ENCODE results near the gene DENR.
"Not testable (repeated sequence)": the region's sequence is repeated elsewhere in the genome, so short reads cannot be mapped to it uniquely, and the experiment has no call there.

DENR gene

GRCh38 chr12:122757568-122757967 lies 4.9 kb downstream of the DENR start:
- H3K36me3 Mint-ChIP-seq (ENCODE audit: low read depth): peaks cover 96% of the 10 kb centered on the region

GRCh38 chr12:122785503-122785902 lies 32.9 kb downstream of the DENR start:
- Mint-ChIP-seq H3K4me1 (ENCODE audit: low read depth) (no peaks in the 10 kb centered on the region), H3K36me3 (ENCODE audit: low read depth) (no peaks in the 10 kb centered on the region)

More at GRCh38 chr12:122757568-122757967, 4.9 kb downstream of the DENR start:
- peaks cover 49% of the 10 kb centered on the region for H3K4me1 Mint-ChIP-seq (ENCODE audit: low read depth)
- H3K27ac Mint-ChIP-seq: peak overlapping the region; percentile 59
- DNase-seq: no peak
- H3K9me3 Mint-ChIP-seq: no peaks in the 10 kb centered on the region
- no peak overlapping the region for H3K4me3 Mint-ChIP-seq
- no peaks in the 10 kb centered on the region for H3K27me3 Mint-ChIP-seq

GRCh38 chr12:122788387-122788786 lies 35.8 kb downstream of the DENR start:
- Mint-ChIP-seq H3K4me3 (no peak overlapping the region), H3K36me3 (ENCODE audit: low read depth) (no peaks in the 10 kb centered on the region), H3K27ac (no peak overlapping the region), H3K9me3 (no peaks in the 10 kb centered on the region), H3K27me3 (no peaks in the 10 kb centered on the region), H3K4me1 (ENCODE audit: low read depth) (no peaks in the 10 kb centered on the region)
- DNase-seq: no peak

More at GRCh38 chr12:122785503-122785902, 32.9 kb downstream of the DENR start:
- Mint-ChIP-seq H3K9me3 (no peaks in the 10 kb centered on the region), H3K27ac (no peak overlapping the region), H3K4me3 (no peak overlapping the region), H3K27me3 (no peaks in the 10 kb centered on the region)
- DNase-seq: no peak

- no peak overlapping the region for H3K4me3 Mint-ChIP-seq
- no peak overlapping the region for H3K27ac Mint-ChIP-seq
- no peaks in the 10 kb centered on the region for H3K36me3 Mint-ChIP-seq (ENCODE audit: low read depth)
- no peaks in the 10 kb centered on the region for H3K27me3 Mint-ChIP-seq
- no peak for DNase-seq
- H3K9me3 Mint-ChIP-seq: no peaks in the 10 kb centered on the region
- peaks cover 2% of the 10 kb centered on the region for H3K4me1 Mint-ChIP-seq (ENCODE audit: low read depth)
Observed at GRCh38 chr12:122789637-122790036, 37.0 kb downstream of the DENR start.

- Mint-ChIP-seq H3K4me3 (no peak overlapping the region), H3K4me1 (ENCODE audit: low read depth) (peaks cover 2% of the 10 kb centered on the region), H3K27me3 (no peaks in the 10 kb centered on the region), H3K9me3 (no peaks in the 10 kb centered on the region), H3K36me3 (ENCODE audit: low read depth) (no peaks in the 10 kb centered on the region), H3K27ac (no peak overlapping the region)
- DNase-seq: no peak
Observed at GRCh38 chr12:122790393-122791075, 37.9 kb downstream of the DENR start.

GRCh38 chr12:122793685-122794106 lies 41.1 kb downstream of the DENR start:
- Mint-ChIP-seq H3K4me1 (ENCODE audit: low read depth) (peaks cover 2% of the 10 kb centered on the region), H3K36me3 (ENCODE audit: low read depth) (no peaks in the 10 kb centered on the region), H3K27me3 (no peaks in the 10 kb centered on the region), H3K9me3 (no peaks in the 10 kb centered on the region), H3K4me3 (no peak overlapping the region), H3K27ac (no peak overlapping the region)
- peak; percentile 48 for DNase-seq

- DNase-seq: no peak
- Mint-ChIP-seq H3K9me3 (no peaks in the 10 kb centered on the region), H3K4me1 (ENCODE audit: low read depth) (peaks cover 2% of the 10 kb centered on the region), H3K27me3 (no peaks in the 10 kb centered on the region), H3K27ac (peak overlapping the region; percentile 50), H3K36me3 (ENCODE audit: low read depth) (no peaks in the 10 kb centered on the region), H3K4me3 (no peak overlapping the region)
Observed at GRCh38 chr12:122795807-122796206, 43.2 kb downstream of the DENR start.

GRCh38 chr12:122799641-122800243 lies 47.1 kb downstream of the DENR start:
- H3K4me1 Mint-ChIP-seq (ENCODE audit: low read depth): no peaks in the 10 kb centered on the region
- no peaks in the 10 kb centered on the region for H3K36me3 Mint-ChIP-seq (ENCODE audit: low read depth)
- no peak overlapping the region for H3K4me3 Mint-ChIP-seq
- H3K9me3 Mint-ChIP-seq: no peaks in the 10 kb centered on the region
- H3K27me3 Mint-ChIP-seq: no peaks in the 10 kb centered on the region
- no peak overlapping the region for H3K27ac Mint-ChIP-seq
- no peak for DNase-seq

GRCh38 chr12:122803937-122804336 lies 51.3 kb downstream of the DENR start:
- H3K27me3 Mint-ChIP-seq: no peaks in the 10 kb centered on the region
- no peak overlapping the region for H3K4me3 Mint-ChIP-seq
- no peaks in the 10 kb centered on the region for H3K36me3 Mint-ChIP-seq (ENCODE audit: low read depth)
- no peaks in the 10 kb centered on the region for H3K4me1 Mint-ChIP-seq (ENCODE audit: low read depth)
- no peak overlapping the region for H3K27ac Mint-ChIP-seq
- no peak for DNase-seq
- no peaks in the 10 kb centered on the region for H3K9me3 Mint-ChIP-seq

- H3K36me3 Mint-ChIP-seq (ENCODE audit: low read depth); DNase-seq; H3K27ac Mint-ChIP-seq; H3K4me3 Mint-ChIP-seq; H3K4me1 Mint-ChIP-seq (ENCODE audit: low read depth); H3K9me3 Mint-ChIP-seq; H3K27me3 Mint-ChIP-seq: not testable (repeated sequence)
Observed at GRCh38 chr12:122804957-122805356, 52.3 kb downstream of the DENR start.

- H3K36me3 Mint-ChIP-seq (ENCODE audit: low read depth): no peaks in the 10 kb centered on the region
- no peak for DNase-seq
- H3K27ac Mint-ChIP-seq: no peak overlapping the region
- no peaks in the 10 kb centered on the region for H3K4me1 Mint-ChIP-seq (ENCODE audit: low read depth)
- no peak overlapping the region for H3K4me3 Mint-ChIP-seq
- H3K27me3 Mint-ChIP-seq: no peaks in the 10 kb centered on the region
- no peaks in the 10 kb centered on the region for H3K9me3 Mint-ChIP-seq
Observed at GRCh38 chr12:122807651-122808050, 55.0 kb downstream of the DENR start.

- no peaks in the 10 kb centered on the region for H3K4me1 Mint-ChIP-seq (ENCODE audit: low read depth)
- no peak for DNase-seq
- no peak overlapping the region for H3K27ac Mint-ChIP-seq
- no peak overlapping the region for H3K4me3 Mint-ChIP-seq
- H3K9me3 Mint-ChIP-seq: no peaks in the 10 kb centered on the region
- no peaks in the 10 kb centered on the region for H3K36me3 Mint-ChIP-seq (ENCODE audit: low read depth)
- no peaks in the 10 kb centered on the region for H3K27me3 Mint-ChIP-seq
Observed at GRCh38 chr12:122811777-122812176, 59.2 kb downstream of the DENR start.

- no peaks in the 10 kb centered on the region for H3K27me3 Mint-ChIP-seq
- no peak for DNase-seq
- H3K9me3 Mint-ChIP-seq: no peaks in the 10 kb centered on the region
- no peaks in the 10 kb centered on the region for H3K36me3 Mint-ChIP-seq (ENCODE audit: low read depth)
- no peaks in the 10 kb centered on the region for H3K4me1 Mint-ChIP-seq (ENCODE audit: low read depth)
- H3K4me3 Mint-ChIP-seq: no peak overlapping the region
- no peak overlapping the region for H3K27ac Mint-ChIP-seq
Observed at GRCh38 chr12:122813310-122813713, 60.7 kb downstream of the DENR start.

- H3K27ac Mint-ChIP-seq: no peak overlapping the region
Observed at GRCh38 chr12:122819209-122819785, 66.7 kb downstream of the DENR start.

GRCh38 chr12:122820138-122820537 lies 67.5 kb downstream of the DENR start:
- no peak overlapping the region for H3K27ac Mint-ChIP-seq

More at GRCh38 chr12:122819209-122819785, 66.7 kb downstream of the DENR start:
- H3K9me3 Mint-ChIP-seq: no peaks in the 10 kb centered on the region
- no peaks in the 10 kb centered on the region for H3K36me3 Mint-ChIP-seq (ENCODE audit: low read depth)
- DNase-seq: no peak
- no peak overlapping the region for H3K4me3 Mint-ChIP-seq
- H3K27me3 Mint-ChIP-seq: no peaks in the 10 kb centered on the region
- no peaks in the 10 kb centered on the region for H3K4me1 Mint-ChIP-seq (ENCODE audit: low read depth)

More at GRCh38 chr12:122820138-122820537, 67.5 kb downstream of the DENR start:
- H3K4me3 Mint-ChIP-seq: no peak overlapping the region
- DNase-seq: no peak
- peaks cover 2% of the 10 kb centered on the region for H3K27me3 Mint-ChIP-seq
- H3K9me3 Mint-ChIP-seq: no peaks in the 10 kb centered on the region
- no peaks in the 10 kb centered on the region for H3K4me1 Mint-ChIP-seq (ENCODE audit: low read depth)
- no peaks in the 10 kb centered on the region for H3K36me3 Mint-ChIP-seq (ENCODE audit: low read depth)

All from activated T-cell treated with anti-CD3 and anti-CD28 coated beads, Interleukin-2, amount 50 U/mL, for 24 hours (primary cell).